ENCODE results near the gene ETFA.

Gene ETFA

GRCh38 chr15:76176059-76176458, 135.2 kb downstream of the ETFA start:
- no peaks in the 10 kb centered on the region for H3K9me3 ChIP-seq (ENCODE audit: severe bottlenecking)
- no peaks in the 10 kb centered on the region for H3K36me3 ChIP-seq (ENCODE audit: low read depth)
- TF ChIP-seq CTCF (IDR thresholded peaks at IDR 0.05; ENCODE audit: poor library complexity, severe bottlenecking), result no peak
- no peak overlapping the region for H3K27ac ChIP-seq (ENCODE audit: poor library complexity, severe bottlenecking)
- no peak for DNase-seq (ENCODE audit: low spot score)
- H3K4me3 ChIP-seq (ENCODE audit: severe bottlenecking), result no peak overlapping the region
- peaks cover 11% of the 10 kb centered on the region for H3K4me1 ChIP-seq (ENCODE audit: insufficient read depth, poor library complexity, severe bottlenecking)
- no peaks in the 10 kb centered on the region for H3K27me3 ChIP-seq (ENCODE audit: insufficient read depth, poor library complexity, severe bottlenecking)
- no peak for ATAC-seq (ENCODE audit: low read depth)

- ATAC-seq (ENCODE audit: low read depth) (no peak), DNase-seq (ENCODE audit: low spot score) (no peak)
- Histone ChIP-seq H3K36me3 (ENCODE audit: low read depth) (no peaks in the 10 kb centered on the region), H3K27ac (ENCODE audit: poor library complexity, severe bottlenecking) (no peak overlapping the region), H3K27me3 (ENCODE audit: insufficient read depth, poor library complexity, severe bottlenecking) (no peaks in the 10 kb centered on the region), H3K4me3 (ENCODE audit: severe bottlenecking) (no peak overlapping the region), H3K9me3 (ENCODE audit: severe bottlenecking) (no peaks in the 10 kb centered on the region), H3K4me1 (ENCODE audit: insufficient read depth, poor library complexity, severe bottlenecking) (peaks cover 11% of the 10 kb centered on the region)
- no peak for TF ChIP-seq CTCF (IDR thresholded peaks at IDR 0.05; ENCODE audit: poor library complexity, severe bottlenecking)
Observed at GRCh38 chr15:76175442-76175841, 135.8 kb downstream of the ETFA start.

GRCh38 chr15:76174654-76175053, 136.6 kb downstream of the ETFA start:
- H3K27me3 ChIP-seq (ENCODE audit: insufficient read depth, poor library complexity, severe bottlenecking), result no peaks in the 10 kb centered on the region
- no peak overlapping the region for H3K4me3 ChIP-seq (ENCODE audit: severe bottlenecking)
- H3K27ac ChIP-seq (ENCODE audit: poor library complexity, severe bottlenecking), result no peak overlapping the region
- ATAC-seq (ENCODE audit: low read depth) (no peak), DNase-seq (ENCODE audit: low spot score) (no peak)
- H3K4me1 ChIP-seq (ENCODE audit: insufficient read depth, poor library complexity, severe bottlenecking), result peaks cover 11% of the 10 kb centered on the region
- no peak for TF ChIP-seq CTCF (IDR thresholded peaks at IDR 0.05; ENCODE audit: poor library complexity, severe bottlenecking)
- H3K36me3 ChIP-seq (ENCODE audit: low read depth), result no peaks in the 10 kb centered on the region
- H3K9me3 ChIP-seq (ENCODE audit: severe bottlenecking), result no peaks in the 10 kb centered on the region

GRCh38 chr15:76173317-76173834, 137.9 kb downstream of the ETFA start:
- no peaks in the 10 kb centered on the region for H3K9me3 ChIP-seq (ENCODE audit: severe bottlenecking)
- peaks cover 11% of the 10 kb centered on the region for H3K4me1 ChIP-seq (ENCODE audit: insufficient read depth, poor library complexity, severe bottlenecking)
- no peak for TF ChIP-seq CTCF (IDR thresholded peaks at IDR 0.05; ENCODE audit: poor library complexity, severe bottlenecking)
- no peaks in the 10 kb centered on the region for H3K36me3 ChIP-seq (ENCODE audit: low read depth)
- ATAC-seq (ENCODE audit: low read depth) (no peak), DNase-seq (ENCODE audit: low spot score) (no peak)
- no peaks in the 10 kb centered on the region for H3K27me3 ChIP-seq (ENCODE audit: insufficient read depth, poor library complexity, severe bottlenecking)
- no peak overlapping the region for H3K4me3 ChIP-seq (ENCODE audit: severe bottlenecking)
- H3K27ac ChIP-seq (ENCODE audit: poor library complexity, severe bottlenecking), result no peak overlapping the region

- no peak for DNase-seq (ENCODE audit: low spot score)
- no peaks in the 10 kb centered on the region for H3K27me3 ChIP-seq (ENCODE audit: insufficient read depth, poor library complexity, severe bottlenecking)
- no peak overlapping the region for H3K4me3 ChIP-seq (ENCODE audit: severe bottlenecking)
- H3K36me3 ChIP-seq (ENCODE audit: low read depth), result no peaks in the 10 kb centered on the region
- H3K27ac ChIP-seq (ENCODE audit: poor library complexity, severe bottlenecking), result no peak overlapping the region
- H3K4me1 ChIP-seq (ENCODE audit: insufficient read depth, poor library complexity, severe bottlenecking), result peaks cover 6% of the 10 kb centered on the region
- ATAC-seq (ENCODE audit: low read depth), result no peak
- no peak for TF ChIP-seq CTCF (IDR thresholded peaks at IDR 0.05; ENCODE audit: poor library complexity, severe bottlenecking)
- no peaks in the 10 kb centered on the region for H3K9me3 ChIP-seq (ENCODE audit: severe bottlenecking)
Observed at GRCh38 chr15:76172782-76173181, 138.5 kb downstream of the ETFA start.
